ENCODE measurements around the gene PMP22.

Gene PMP22

GRCh38 chr17:15273141-15273793, 8.1 kb upstream of the PMP22 start:
- DNase-seq = no peak

GRCh38 chr17:15271741-15272140, 6.6 kb upstream of the PMP22 start:
- no peak for DNase-seq

GRCh38 chr17:15270628-15271381, 5.7 kb upstream of the PMP22 start:
- DNase-seq = no peak

- no peak for DNase-seq
These were observed 4.6 kb upstream of the PMP22 start for GRCh38 chr17:15269780-15270089.

- no peak for DNase-seq
These were observed 4.1 kb upstream of the PMP22 start for GRCh38 chr17:15269087-15269779.

- DNase-seq = no peak
These were observed 3.3 kb upstream of the PMP22 start for GRCh38 chr17:15268461-15268860.

GRCh38 chr17:15267996-15268395, 2.9 kb upstream of the PMP22 start:
- DNase-seq = no peak

GRCh38 chr17:15266325-15267125, 1.4 kb upstream of the PMP22 start:
- DNase-seq = no peak

- no peak for DNase-seq
These were observed 584 bp downstream of the PMP22 start for GRCh38 chr17:15264542-15264941.

- DNase-seq = no peak
These were observed 1.4 kb downstream of the PMP22 start for GRCh38 chr17:15263680-15264079.

- no peak for DNase-seq
These were observed 1.9 kb downstream of the PMP22 start for GRCh38 chr17:15263206-15263579.

GRCh38 chr17:15262291-15263205, 2.6 kb downstream of the PMP22 start:
- no peak for DNase-seq

- DNase-seq = no peak
These were observed 3.3 kb downstream of the PMP22 start for GRCh38 chr17:15261802-15262290.

- no peak for DNase-seq
These were observed 3.8 kb downstream of the PMP22 start for GRCh38 chr17:15261258-15261801.

GRCh38 chr17:15260376-15261257, 4.5 kb downstream of the PMP22 start:
- DNase-seq = peak; percentile 8

- DNase-seq = no peak
These were observed 7.2 kb downstream of the PMP22 start for GRCh38 chr17:15257796-15258512.

- peak; percentile 34 for DNase-seq
These were observed 7.8 kb downstream of the PMP22 start for GRCh38 chr17:15257258-15257788.

GRCh38 chr17:15256689-15257088, 8.4 kb downstream of the PMP22 start:
- DNase-seq = no peak

- DNase-seq = no peak
These were observed 9.2 kb downstream of the PMP22 start for GRCh38 chr17:15255713-15256454.
